ENCODE data around the gene ZFAND6. TPM values are rescaled to one million over a fixed set of nuclear protein-coding genes. Genes with fewer than 3 reads are reported as not detected.

ZFAND6 gene
- total and polyA plus RNA-seq, 10 of the 15 experiments (the other 5 are each of a cell fraction or from before 2014, with no cell fraction given), result 78.9 to 179 (median 135) TPM

DNA sequence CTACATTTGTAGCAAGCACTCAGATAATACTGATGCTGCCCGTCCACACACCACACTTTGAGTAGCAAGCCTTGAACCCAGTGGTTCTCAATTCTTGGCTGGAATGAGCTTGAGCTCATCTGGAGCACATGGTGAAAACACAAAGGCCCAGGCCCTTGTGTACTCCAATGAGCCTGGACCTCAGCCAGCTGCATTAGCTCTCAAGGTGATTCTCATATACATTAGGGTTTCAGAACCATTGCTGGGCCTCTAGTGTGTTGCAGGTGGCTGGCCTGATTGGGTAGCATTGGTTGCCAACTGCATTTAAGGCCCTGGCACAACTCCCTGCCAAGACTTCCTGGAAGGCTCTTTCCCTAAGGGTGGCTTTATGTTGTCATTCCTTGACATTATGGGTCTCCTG, 23.4 kb upstream of the ZFAND6 start:
- CTCF ChIA-PET, result interaction anchor here (1.0 to 2.0 kb wide), 4 partner anchors 8 to 655 kb away, joined by 4 to 9 read pairs (median 7); no protein-coding TSS in a partner anchor
- Histone ChIP-seq H3K4me3 (no peak overlapping the region), H3K4me1 (ENCODE audit: control insufficient read depth, insufficient read depth, low read length) (peaks cover 47% of the 10 kb centered on the region), H3K36me3 (ENCODE audit: control insufficient read depth in 2 of 2, insufficient read depth in 2 of 2, low read length in 1 of 2) (no peaks in the 10 kb centered on the region), H3K27ac (ENCODE audit: control insufficient read depth, insufficient read depth) (no peak overlapping the region), H2AFZ (ENCODE audit: control insufficient read depth, low read depth, low read length) (no peak overlapping the region), H3K9me3 (replicated peaks; ENCODE audit: control insufficient read depth, insufficient read depth, low read length) (no peaks in the 10 kb centered on the region), H4K20me1 (ENCODE audit: control insufficient read depth, insufficient read depth) (no peaks in the 10 kb centered on the region), H3K4me2 (ENCODE audit: control insufficient read depth, insufficient read depth) (no peak overlapping the region), H3K79me2 (ENCODE audit: control insufficient read depth, insufficient read depth, low read length) (no peaks in the 10 kb centered on the region), H3K27me3 (replicated peaks in 1 of 2; ENCODE audit: control insufficient read depth in 2 of 2, insufficient read depth in 2 of 2, low read length in 1 of 2) (no peaks in the 10 kb centered on the region), H3K9ac (ENCODE audit: control insufficient read depth, insufficient read depth, low read length) (no peak overlapping the region)
- intact Hi-C loops (cut with micrococcal nuclease; ENCODE audit: unreplicated experiment), result no loop called here
- TF ChIP-seq MEF2A (IDR thresholded peaks at IDR 0.05; ENCODE audit: insufficient read depth, low read depth, low read length), result no peak
- ATAC-seq, result no peak
- WGBS (ENCODE audit: insufficient coverage, insufficient replicate concordance, low lambda C conversion rate, missing lambda C conversion rate), result 80% methylated on average over 1 of the region's 1 CpG
- FAIRE-seq, result no peak
- RAD21 ChIA-PET (ENCODE audit: unreplicated experiment), result interaction anchor here (1.1 to 5.4 kb wide), 3 partner anchors 18 to 25 kb away, joined by 3 to 41 read pairs (median 5); no protein-coding TSS in a partner anchor
- SMC1A ChIA-PET (ENCODE audit: uncharacterized antibody, unreplicated experiment), result interaction anchor here (0.5 to 10.8 kb wide), 12 partner anchors 8 to 62 kb away, joined by 3 to 98 read pairs (median 3); partner anchors contain the start of gene ZFAND6
- DNase-seq (ENCODE audit: low read depth, low spot score), result no peak
- POLR2A ChIA-PET, result interaction anchor here (1.1 to 4.7 kb wide), 3 partner anchors 19 to 26 kb away, joined by 3 to 31 read pairs (median 13); partner anchors contain the start of gene ZFAND6
- BruUV-seq (replicated peaks), result no TSS peak
- in situ Hi-C loops (cut with MboI), result no loop called here

DNA sequence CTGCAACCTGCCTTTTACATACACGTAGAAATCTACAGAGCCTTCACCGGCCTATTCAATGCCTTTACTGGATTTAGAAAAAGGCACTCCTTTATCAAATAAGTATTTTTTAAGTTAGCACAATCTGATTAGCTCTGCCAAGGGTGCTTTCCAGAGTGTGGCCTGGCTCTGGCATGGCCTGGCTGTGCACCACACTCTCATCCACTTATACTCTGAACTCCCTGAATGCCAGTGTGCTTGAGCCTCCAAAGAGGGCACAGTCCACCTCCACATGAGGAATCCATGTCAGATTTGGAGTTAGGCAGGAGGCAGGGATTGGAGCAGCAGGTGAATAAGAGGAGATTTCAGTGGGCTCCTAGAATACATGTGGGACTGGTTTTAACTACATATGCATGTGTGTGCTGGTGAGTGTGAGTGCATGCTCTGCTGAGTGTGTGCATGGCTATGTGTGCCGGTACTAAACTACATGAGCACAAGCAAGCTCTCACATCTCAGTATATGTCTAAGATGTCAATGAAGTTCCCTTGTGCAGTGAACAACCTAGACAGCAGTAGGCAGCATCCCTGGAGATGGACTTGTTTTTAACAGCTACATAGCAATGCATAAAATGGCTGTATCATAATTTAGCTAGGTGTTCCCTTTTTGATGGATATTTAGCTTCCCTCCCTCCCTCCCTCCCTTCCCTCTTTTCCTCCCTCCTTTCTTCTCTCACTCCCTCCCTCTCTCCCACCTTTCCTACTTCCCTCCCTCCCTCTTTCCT, 17.8 kb upstream of the ZFAND6 start:
- H3K9me3 ChIP-seq (replicated peaks; ENCODE audit: control insufficient read depth, insufficient read depth, low read length), result no peaks in the 10 kb centered on the region
- no peak for ATAC-seq
- WGBS (ENCODE audit: insufficient coverage, insufficient replicate concordance, low lambda C conversion rate, missing lambda C conversion rate), result 82% methylated on average over 3 of the region's 3 CpGs
- POLR2A ChIA-PET, result interaction anchor here (1.0 to 1.2 kb wide), 2 partner anchors 10 kb away, joined by 3 read pairs; no protein-coding TSS in a partner anchor
- no peak for DNase-seq (ENCODE audit: low read depth, low spot score)
- H3K4me1 ChIP-seq (ENCODE audit: control insufficient read depth, insufficient read depth, low read length), result no peaks in the 10 kb centered on the region
- intact Hi-C loops (cut with micrococcal nuclease; ENCODE audit: unreplicated experiment), result no loop called here
- CTCF ChIA-PET, result no interaction called here
- H3K4me2 ChIP-seq (ENCODE audit: control insufficient read depth, insufficient read depth), result no peak overlapping the region
- no peaks in the 10 kb centered on the region for H3K27me3 ChIP-seq (replicated peaks in 1 of 2; ENCODE audit: control insufficient read depth in 2 of 2, insufficient read depth in 2 of 2, low read length in 1 of 2)
- no peaks in the 10 kb centered on the region for H4K20me1 ChIP-seq (ENCODE audit: control insufficient read depth, insufficient read depth)
- H3K9ac ChIP-seq (ENCODE audit: control insufficient read depth, insufficient read depth, low read length), result no peak overlapping the region
- SMC1A ChIA-PET (ENCODE audit: uncharacterized antibody, unreplicated experiment), result interaction anchor here (0.7 to 1.6 kb wide), 3 partner anchors 9 to 68 kb away, joined by 4 to 7 read pairs (median 5); no protein-coding TSS in a partner anchor
- no peak overlapping the region for H3K4me3 ChIP-seq
- no peak overlapping the region for H2AFZ ChIP-seq (ENCODE audit: control insufficient read depth, low read depth, low read length)
- no TSS peak for BruUV-seq (replicated peaks)
- in situ Hi-C loops (cut with MboI), result no loop called here
- no peak overlapping the region for H3K27ac ChIP-seq (ENCODE audit: control insufficient read depth, insufficient read depth)
- no peaks in the 10 kb centered on the region for H3K36me3 ChIP-seq (ENCODE audit: control insufficient read depth in 2 of 2, insufficient read depth in 2 of 2, low read length in 1 of 2)
- FAIRE-seq, result no peak
- no peaks in the 10 kb centered on the region for H3K79me2 ChIP-seq (ENCODE audit: control insufficient read depth, insufficient read depth, low read length)
- RAD21 ChIA-PET (ENCODE audit: unreplicated experiment), result interaction anchor here (1.0 to 1.1 kb wide), 2 partner anchors 19 to 21 kb away, joined by 3 to 5 read pairs; no protein-coding TSS in a partner anchor
- no peak for TF ChIP-seq ZNF207 (IDR thresholded peaks at IDR 0.05; ENCODE audit: borderline replicate concordance)
- TF ChIP-seq POLR2A (IDR thresholded peaks at IDR 0.05; ENCODE audit: low read depth, low read length), result no peak
- TF ChIP-seq SPI1 (IDR thresholded peaks at IDR 0.05; ENCODE audit: borderline replicate concordance, insufficient read depth, low read depth, low read length), result no peak
- no peak for TF ChIP-seq POLR2AphosphoS5 (IDR thresholded peaks at IDR 0.05; ENCODE audit: low read length)
- TF ChIP-seq, protein P1, sequence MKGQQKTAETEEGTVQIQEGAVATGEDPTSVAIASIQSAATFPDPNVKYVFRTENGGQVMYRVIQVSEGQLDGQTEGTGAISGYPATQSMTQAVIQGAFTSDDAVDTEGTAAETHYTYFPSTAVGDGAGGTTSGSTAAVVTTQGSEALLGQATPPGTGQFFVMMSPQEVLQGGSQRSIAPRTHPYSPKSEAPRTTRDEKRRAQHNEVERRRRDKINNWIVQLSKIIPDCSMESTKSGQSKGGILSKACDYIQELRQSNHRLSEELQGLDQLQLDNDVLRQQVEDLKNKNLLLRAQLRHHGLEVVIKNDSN (IDR thresholded peaks at IDR 0.05; ENCODE audit: borderline replicate concordance, extremely low read length, insufficient read depth, low read depth, low read length), result no peak
- no peak for TF ChIP-seq SRF (IDR thresholded peaks at IDR 0.05; ENCODE audit: low read depth in 2 of 2, low read length in 2 of 2)
- TF ChIP-seq ZNF687 (IDR thresholded peaks at IDR 0.05), result no peak
- TF ChIP-seq RB1 (IDR thresholded peaks at IDR 0.05; ENCODE audit: borderline replicate concordance), result no peak
- no peak for TF ChIP-seq ESRRA (IDR thresholded peaks at IDR 0.05; ENCODE audit: low read length)

All from GM12878 (cell line).